K562 (cell line): ENCODE results near the gene MDFIC. TPM values are rescaled to one million over a fixed set of nuclear protein-coding genes. Genes with fewer than 3 reads are reported as not detected.

ENCODE experiments used
- ATAC-seq: fragments of 200-7000 bp; cut with Tn5 transposase; 3 replicates; pipeline ENCODE4 v1.9.1; 2020; ENCODE audit warnings: moderate library complexity
- BruUV-seq: library from RNA; stranded (reverse); fragments of 400-500 nt; replicated peaks from 2 replicates; lab custom pipeline; 2021; lab: Mats Ljungman, UMichigan
- CTCF ChIA-PET: fragments of 300-600 bp; formaldehyde crosslinking; extraction: SDS; loops from one replicate; lab custom pipeline; 2021; ENCODE audit warnings: low intra/inter-chr PET ratio; lab: Yijun Ruan, JAX
- POLR2A ChIA-PET: fragments of 300-600, 350-650 bp; sonication (Branson Sonifier 250); formaldehyde crosslinking; extraction: SDS; loops from one replicate; lab custom pipeline; 2021; ENCODE audit warnings: antibody characterized with exemption, inconsistent platforms; lab: Yijun Ruan, JAX
- DNase-seq, 4 experiments: peaks; one replicate each; pipeline versions ENCODE4 v3.0.0 to v3.0.0-alpha.2; 2011 to 2018; ENCODE audit warnings: low spot score in 3 of 4, mixed read lengths in 3 of 4; ENCODE audit errors: extremely low read depth in 1 of 4
- FAIRE-seq: peaks from 2 replicates; lab custom pipeline; 2011; peaks lifted over from hg19 to GRCh38; lab: Jason Lieb, UNC
- H2AFZ ChIP-seq: 2 replicates; pipeline ENCODE4 v1.6.0; 2011; ENCODE audit warnings: low read depth, low read length, control low read depth, inconsistent platforms
- H3K27ac ChIP-seq: fragments of 200-600 bp; 3 replicates; pipeline ENCODE4 v1.8.0; 2011; ENCODE audit warnings: low read depth, mild to moderate bottlenecking, control low read depth, inconsistent platforms, low read length, moderate library complexity, mixed read lengths; ENCODE audit errors: extremely low read depth
- H3K27me3 ChIP-seq, 2 experiments: fragments of 300-600 bp in 1 of 2; 2 replicates in 1 of 2; 3 replicates in 1 of 2; pipeline versions ENCODE4 v1.6.0 to v1.8.0; 2011; ENCODE audit warnings: inconsistent platforms in 2 of 2, low read length in 2 of 2, mild to moderate bottlenecking in 1 of 2, mixed read lengths in 1 of 2, moderate library complexity in 1 of 2; ENCODE audit not compliant: control insufficient read depth in 2 of 2, insufficient read depth in 2 of 2
- H3K36me3 ChIP-seq: fragments of 300-600 bp; 3 replicates; pipeline ENCODE4 v1.8.0; 2011; ENCODE audit warnings: mild to moderate bottlenecking, low read length, inconsistent platforms; ENCODE audit not compliant: control insufficient read depth, insufficient read depth
- H3K4me1 ChIP-seq, 2 experiments: fragments of 200-600 bp in 1 of 2; replicated peaks in 1 of 2; 2 replicates in 1 of 2; 3 replicates in 1 of 2; pipeline versions ENCODE4 v1.5.1 to v1.8.0; 2011; ENCODE audit warnings: inconsistent platforms in 2 of 2, low read length in 2 of 2, mild to moderate bottlenecking in 1 of 2, mixed read lengths in 1 of 2, moderate library complexity in 1 of 2; ENCODE audit not compliant: control insufficient read depth in 2 of 2, insufficient read depth in 2 of 2
- H3K4me2 ChIP-seq: 2 replicates; pipeline ENCODE4 v1.6.1; 2011; ENCODE audit warnings: low read length, control low read depth, inconsistent platforms, mixed read lengths; ENCODE audit not compliant: insufficient read depth
- H3K4me3 ChIP-seq: fragments of 200-600 bp; sonication (generic), shearing (Covaris generic); 2 replicates; pipeline ENCODE4 v1.5.1; 2016; ENCODE audit warnings: control low read depth, inconsistent platforms
- H3K79me2 ChIP-seq: fragments of 200-600 bp; 3 replicates; pipeline ENCODE4 v1.8.0; 2011; ENCODE audit warnings: low read length, inconsistent platforms; ENCODE audit not compliant: control insufficient read depth, insufficient read depth
- H3K9ac ChIP-seq, 2 experiments: 2 replicates each; pipeline versions ENCODE4 v1.6.0 to v1.6.1; 2011; ENCODE audit warnings: low read depth in 2 of 2, low read length in 2 of 2, control low read depth in 1 of 2, inconsistent platforms in 1 of 2, mild to moderate bottlenecking in 1 of 2, mixed read lengths in 1 of 2; ENCODE audit not compliant: insufficient read depth in 1 of 2
- H3K9me1 ChIP-seq: one replicate; pipeline ENCODE4 v1.6.0; 2011; ENCODE audit warnings: inconsistent platforms, mild to moderate bottlenecking, low read length, moderate library complexity; ENCODE audit not compliant: control insufficient read depth, insufficient read depth
- H3K9me3 ChIP-seq: replicated peaks from 2 replicates; pipeline ENCODE4 v1.5.1; 2011; ENCODE audit warnings: low read depth, low read length, inconsistent platforms; ENCODE audit not compliant: control insufficient read depth, insufficient read depth
- H4K20me1 ChIP-seq: replicated peaks from 2 replicates; pipeline ENCODE4 v1.6.1; 2011; ENCODE audit warnings: low read length, inconsistent platforms, mixed read lengths; ENCODE audit not compliant: control insufficient read depth, insufficient read depth
- AFF4 ChIP-seq: sonication (generic); formaldehyde crosslinking; IDR thresholded peaks from 2 replicates; pipeline ENCODE4 v1.8.0; 2023; ENCODE audit warnings: mild to moderate bottlenecking, missing genetic modification reagents
- ERF ChIP-seq: fragments of 450-650 bp; formaldehyde crosslinking; IDR thresholded peaks from 2 replicates; pipeline ENCODE4 v1.4.0; 2020; ENCODE audit warnings: mild to moderate bottlenecking, mixed read lengths
- FOXP4 ChIP-seq: sonication (generic); formaldehyde crosslinking; IDR thresholded peaks from 2 replicates; pipeline ENCODE4 v1.8.0; 2022; ENCODE audit warnings: mild to moderate bottlenecking, missing genetic modification reagents, borderline replicate concordance
- ID3 ChIP-seq, 2 experiments: fragments of 250-450 bp in 1 of 2; fragments of 450-650 bp in 1 of 2; sonication (Bioruptor Pico) in 1 of 2; IDR thresholded peaks; 2 replicates each; pipeline versions ENCODE4 v1.6.1 to v1.8.0; 2016 to 2021; ENCODE audit warnings: mild to moderate bottlenecking in 2 of 2, moderate library complexity in 2 of 2, missing compliant biosample characterization in 1 of 2, missing genetic modification characterization in 1 of 2
- SETDB1 ChIP-seq: IDR thresholded peaks from one replicate; pipeline ENCODE4 v1.6.1; 2012; ENCODE audit warnings: low read length, control low read depth, inconsistent platforms
- THRB ChIP-seq: fragments of 450-650 bp; formaldehyde crosslinking; conservative IDR thresholded peaks from 2 replicates; pipeline ENCODE4 v1.4.0; 2022; ENCODE audit warnings: mild to moderate bottlenecking, missing genetic modification characterization
- YY1 ChIP-seq, 3 experiments: IDR thresholded peaks; 2 replicates each; pipeline ENCODE4 v1.6.1; 2011; ENCODE audit warnings: low read length in 2 of 3, mild to moderate bottlenecking in 2 of 3, moderate library complexity in 2 of 3, borderline replicate concordance in 1 of 3, control low read depth in 1 of 3, low read depth in 1 of 3; ENCODE audit not compliant: insufficient read depth in 3 of 3, insufficient replicate concordance in 2 of 3, control insufficient read depth in 1 of 3, insufficient read length in 1 of 3; ENCODE audit errors: extremely low read depth in 1 of 3
- ZFX ChIP-seq: sonication (generic); formaldehyde crosslinking; IDR thresholded peaks from 2 replicates; pipeline ENCODE4 v1.8.0; 2022; ENCODE audit warnings: mild to moderate bottlenecking, missing genetic modification reagents, moderate library complexity
- WGBS: fragments of 100-300 bp; shearing (Covaris generic); methylation state at CpG from one replicate; pipeline ENCODE4 v1.1.6; 2016; ENCODE audit warnings: low coverage, mixed read lengths; ENCODE audit not compliant: insufficient coverage; ENCODE audit errors: missing lambda C conversion rate; 5-methylcytosine and 5-hydroxymethylcytosine counted together
- in situ Hi-C: fragments of 300-500 bp; cut with MboI; formaldehyde crosslinking; loops from 4 replicates; pipeline ENCODE4 v1.15.0; 2018; ENCODE audit warnings: inconsistent platforms, mixed read lengths
- intact Hi-C: fragments of 100-400 bp; cut with micrococcal nuclease; formaldehyde crosslinking; loops from 2 replicates; pipeline ENCODE4 v1.14.2; 2022
- polyA plus RNA-seq, 8 experiments: library from polyadenylated mRNA; depleted of rRNA in 4 of 8; stranded (reverse) in 5 of 8; unstranded in 3 of 8; fragments of >200 nt; fragmentation: Nextera tagmentation in 2 of 8; fragmentation: Illumina TruSeq in 1 of 8; extraction: Ambion mirVana in 2 of 8; extraction: Trizol in 1 of 8; gene quantifications; 2 replicates each; pipeline versions ENCODE4 v1.2.1 to v1.2.3, GENCODE V29; 2011 to 2014; ENCODE audit warnings: inconsistent platforms in 1 of 8, missing spikeins in 1 of 8
- total RNA-seq, 7 experiments: library from RNA; depleted of rRNA in 6 of 7; stranded (reverse); fragments of >200 nt in 6 of 7; fragmentation: Illumina TruSeq in 2 of 7; extraction: Trizol in 2 of 7; gene quantifications; 2 replicates each; pipeline versions ENCODE4 v1.2.1 to v1.2.3, GENCODE V29; 2011 to 2021; ENCODE audit warnings: low replicate concordance in 1 of 7

MDFIC gene
- total and polyA plus RNA-seq, 9 of the 15 experiments (the other 6 are each of a cell fraction or from before 2014, with no cell fraction given) = 0.13 to 0.24 TPM; not detected in 7

- TF ChIP-seq YY1 (IDR thresholded peaks at IDR 0.05; ENCODE audit: borderline replicate concordance in 1 of 3, control insufficient read depth in 1 of 3, extremely low read depth in 1 of 3, insufficient read depth in 3 of 3, insufficient read length in 1 of 3, insufficient replicate concordance in 2 of 3, low read depth in 1 of 3, low read length in 2 of 3) (no peak), FOXP4 (CRISPR knock-in tag) (no peak)
These were observed 63.3 kb downstream of the MDFIC start (continued) for GRCh38 chr7:114985116-114985715.

- no TSS peak for BruUV-seq
- Histone ChIP-seq H3K9me3 (peaks cover 3% of the 10 kb centered on the region; the same call in 1 of the 2 replicates), H3K9ac (no peak overlapping the region), H3K9me1 (no peaks in the 10 kb centered on the region), H3K4me2 (no peak overlapping the region), H3K4me3 (no peak overlapping the region), H3K27me3 (no peaks in the 10 kb centered on the region), H3K36me3 (no peaks in the 10 kb centered on the region), H3K79me2 (no peaks in the 10 kb centered on the region), H3K4me1 (no peaks in the 10 kb centered on the region), H2AFZ (no peak overlapping the region), H4K20me1 (no peaks in the 10 kb centered on the region), H3K27ac (no peak overlapping the region)
- no peak for DNase-seq
- intact Hi-C loops = no loop called here
- in situ Hi-C loops = no loop called here
- no peak for ATAC-seq
- POLR2A ChIA-PET = no interaction called here
- 2% methylated on average over 3 of the region's 3 CpGs for WGBS
- no peak for FAIRE-seq
- CTCF ChIA-PET = no interaction called here
- TF ChIP-seq ERF (CRISPR knock-in tag) (no peak), THRB (CRISPR knock-in tag) (no peak), ID3 (CRISPR knock-in tag; IDR thresholded peaks at IDR 0.05) (no peak), ID3 (tag; IDR thresholded peaks at IDR 0.05) (no peak), ZFX (CRISPR knock-in tag) (no peak), SETDB1 (no peak), AFF4 (no peak)
These were observed 64.6 kb downstream of the MDFIC start for GRCh38 chr7:114986190-114987180.
